Liver (tissue), 9 donors: ENCODE measurements around the gene NLRC5. TPM values are rescaled to one million over a fixed set of nuclear protein-coding genes. Genes with fewer than 3 reads are reported as not detected.

Source experiments
- DNase-seq: peaks from one replicate; pipeline ENCODE4 v3.0.0-alpha.2; 2017; ENCODE audit warnings: low spot score
- H3K27ac ChIP-seq, 2 donors: one replicate each; pipeline ENCODE4 v1.7.0; 2013; ENCODE audit warnings: inconsistent platforms in 2 of 2, low read length in 2 of 2, control low read depth in 1 of 2, low read depth in 1 of 2, mild to moderate bottlenecking in 1 of 2
- H3K27me3 ChIP-seq, 4 donors: one replicate each; pipeline versions ENCODE4 v1.6.1 to v1.7.0; 2013; ENCODE audit warnings: low read length in 3 of 4, inconsistent platforms in 1 of 4, mild to moderate bottlenecking in 1 of 4, moderate library complexity in 1 of 4; ENCODE audit not compliant: control insufficient read depth in 4 of 4, insufficient read depth in 4 of 4
- H3K36me3 ChIP-seq, 4 donors: one replicate each; pipeline versions ENCODE4 v1.6.1 to v1.7.0; 2013; ENCODE audit warnings: low read length in 3 of 4, mild to moderate bottlenecking in 3 of 4, low read depth in 1 of 4, moderate library complexity in 1 of 4; ENCODE audit not compliant: control insufficient read depth in 4 of 4, insufficient read depth in 3 of 4
- H3K4me1 ChIP-seq, 4 donors: one replicate each; pipeline versions ENCODE4 v1.6.1 to v1.7.0; 2013; ENCODE audit warnings: low read length in 3 of 4, mild to moderate bottlenecking in 3 of 4, moderate library complexity in 1 of 4; ENCODE audit not compliant: control insufficient read depth in 4 of 4, insufficient read depth in 4 of 4
- H3K4me3 ChIP-seq, 3 donors: one replicate each; pipeline versions ENCODE4 v1.6.1 to v1.7.0; 2013; ENCODE audit warnings: low read length in 3 of 3, control low read depth in 1 of 3, low read depth in 1 of 3, mild to moderate bottlenecking in 1 of 3
- H3K9ac ChIP-seq, 2 donors: one replicate each; pipeline ENCODE4 v1.7.0; 2013; ENCODE audit warnings: low read length in 2 of 2, mild to moderate bottlenecking in 2 of 2, moderate library complexity in 2 of 2, control low read depth in 1 of 2, low read depth in 1 of 2
- H3K9me3 ChIP-seq, 4 donors: one replicate each; pipeline versions ENCODE4 v1.6.1 to v1.7.0; 2013; ENCODE audit warnings: low read length in 3 of 4; ENCODE audit not compliant: control insufficient read depth in 4 of 4
- ATF3 ChIP-seq: IDR thresholded peaks from 2 replicates; pipeline ENCODE4 v1.6.1; 2016; ENCODE audit warnings: antibody characterized with exemption
- CTCF ChIP-seq: fragments of 150-350 bp; IDR thresholded peaks from 2 replicates; pipeline ENCODE4 v1.5.1; 2017; ENCODE audit warnings: improper control_type of control experiment, low read depth, low read length; ENCODE audit not compliant: missing input control
- EGR1 ChIP-seq, 2 donors: IDR thresholded peaks; 2 replicates each; pipeline ENCODE4 v1.6.1; 2016 to 2018; ENCODE audit warnings: antibody characterized with exemption in 2 of 2, low read depth in 2 of 2
- FOXA1 ChIP-seq: IDR thresholded peaks from 2 replicates; pipeline ENCODE4 v1.6.1; 2016; ENCODE audit warnings: antibody characterized with exemption
- FOXA2 ChIP-seq: IDR thresholded peaks from 2 replicates; pipeline ENCODE4 v1.6.1; 2016; ENCODE audit warnings: antibody characterized with exemption
- GABPA ChIP-seq, 2 donors: IDR thresholded peaks in 1 of 2; conservative IDR thresholded peaks in 1 of 2; 2 replicates each; pipeline ENCODE4 v1.6.1; 2016; ENCODE audit warnings: antibody characterized with exemption in 2 of 2, mild to moderate bottlenecking in 1 of 2, moderate library complexity in 1 of 2
- HNF4A ChIP-seq, 2 donors: conservative IDR thresholded peaks; 2 replicates each; pipeline ENCODE4 v1.6.1; 2016; ENCODE audit warnings: antibody characterized with exemption in 2 of 2, mild to moderate bottlenecking in 2 of 2
- JUND ChIP-seq, 2 donors: IDR thresholded peaks; 2 replicates each; pipeline ENCODE4 v1.6.1; 2016; ENCODE audit warnings: antibody characterized with exemption in 2 of 2
- NR2F2 ChIP-seq: IDR thresholded peaks from 2 replicates; pipeline ENCODE4 v1.6.1; 2016; ENCODE audit warnings: antibody characterized with exemption
- RAD21 ChIP-seq, 2 donors: IDR thresholded peaks; 2 replicates each; pipeline ENCODE4 v1.6.1; 2016; ENCODE audit warnings: antibody characterized with exemption in 2 of 2, mild to moderate bottlenecking in 2 of 2
- REST ChIP-seq: IDR thresholded peaks from 2 replicates; pipeline ENCODE4 v1.6.1; 2016; ENCODE audit warnings: antibody characterized with exemption, mild to moderate bottlenecking
- RXRA ChIP-seq, 2 donors: IDR thresholded peaks; 2 replicates each; pipeline ENCODE4 v1.6.1; 2017 to 2018; ENCODE audit warnings: antibody characterized with exemption in 2 of 2, mild to moderate bottlenecking in 1 of 2
- SP1 ChIP-seq: IDR thresholded peaks from 2 replicates; pipeline ENCODE4 v1.6.1; 2018; ENCODE audit warnings: antibody characterized with exemption, mild to moderate bottlenecking
- ZBTB33 ChIP-seq: IDR thresholded peaks from 2 replicates; pipeline ENCODE4 v1.6.1; 2016; ENCODE audit warnings: antibody characterized with exemption
- WGBS: extraction: QIAGEN DNeasy Blood & Tissue Kit; methylation state at CpG from one replicate; pipeline ENCODE4 v1.1.7; 2013; 5-methylcytosine and 5-hydroxymethylcytosine counted together
- polyA plus RNA-seq, 2 donors: library from polyadenylated mRNA; stranded (reverse) in 1 of 2; unstranded in 1 of 2; fragments of 200-250 nt in 1 of 2; fragments of >200 nt in 1 of 2; fragmentation: Nextera tagmentation in 1 of 2; extraction: Ambion mirVana in 1 of 2; gene quantifications; one replicate each; pipeline versions ENCODE4 v1.2.1 to v1.2.3, GENCODE V29; 2013 to 2015
- total RNA-seq, 2 donors: library from RNA; depleted of rRNA; stranded (reverse); fragments of >200 nt; gene quantifications; one replicate each; pipeline ENCODE4 v1.2.3, GENCODE V29; 2014
- donor health status: healthy.
- donor health status: healthy.
- donor health status: healthy.
- donor health status: healthy.
- donor health status: healthy.

Gene NLRC5
- total and polyA plus RNA-seq, 4 donors: 4.7 to 23.3 (median 8.8) TPM

- no peaks in the 10 kb centered on the region for H3K27me3 ChIP-seq
- H3K27ac ChIP-seq: no peak overlapping the region
- H3K4me1 ChIP-seq: no peaks in the 10 kb centered on the region
- no peak overlapping the region for H3K4me3 ChIP-seq
- no peaks in the 10 kb centered on the region for H3K9me3 ChIP-seq
- H3K36me3 ChIP-seq: peaks cover 0 to 5% (median 0%) of the 10 kb centered on the region in 4 donors
- TF ChIP-seq RXRA (IDR thresholded peaks at IDR 0.05) (no peak), ATF3 (no peak), RAD21 (IDR thresholded peaks at IDR 0.05) (peak; percentile 78 to 87), JUND (IDR thresholded peaks at IDR 0.05) (no peak), GABPA (IDR thresholded peaks at IDR 0.05 in 1 of 2, conservative IDR thresholded peaks at IDR 0.05 in 1 of 2) (no peak), ZBTB33 (no peak), REST (no peak), EGR1 (IDR thresholded peaks at IDR 0.05; ENCODE audit: low read depth in 2 of 2) (no peak), FOXA1 (no peak), HNF4A (conservative IDR thresholded peaks at IDR 0.05) (no peak), FOXA2 (no peak), CTCF (peak; percentile 53), SP1 (no peak)
- WGBS: 65% methylated on average over 15 of the region's 15 CpGs
- no peak overlapping the region for H3K9ac ChIP-seq
- DNase-seq: no peak
Observed at GRCh38 chr16:56950881-56951771, 38.2 kb upstream of the NLRC5 start.

GRCh38 chr16:56953006-56953405 is 36.4 kb upstream of the NLRC5 start:
- Histone ChIP-seq H3K27me3 (no peaks in the 10 kb centered on the region), H3K9ac (no peak overlapping the region), H3K4me1 (no peaks in the 10 kb centered on the region), H3K4me3 (no peak overlapping the region), H3K36me3 (no peaks in the 10 kb centered on the region), H3K27ac (no peak overlapping the region), H3K9me3 (no peaks in the 10 kb centered on the region)
- no peak for DNase-seq
- TF ChIP-seq HNF4A (conservative IDR thresholded peaks at IDR 0.05) (no peak), RXRA (IDR thresholded peaks at IDR 0.05) (peak; percentile 42 to 47), NR2F2 (peak; percentile 69), SP1 (no peak)
- 82% methylated on average over 6 of the region's 6 CpGs for WGBS
